HEK293 (cell line): ENCODE measurements around the gene SRPX.

Experiments used
- CTCF ChIA-PET: fragments of 350-600 bp; formaldehyde crosslinking; extraction: SDS; loops from one replicate; lab custom pipeline; 2021; ENCODE audit warnings: antibody characterized with exemption; lab: Yijun Ruan, JAX
- POLR2A ChIA-PET: fragments of 300-600 bp; formaldehyde crosslinking; extraction: SDS; loops from one replicate; lab custom pipeline; 2020; ENCODE audit warnings: antibody characterized with exemption, inconsistent platforms; lab: Yijun Ruan, JAX
- H3K27ac ChIP-seq: fragments of 200-500 bp; sonication (Bioruptor generic); 2 replicates; pipeline ENCODE4 v1.5.1; 2014; ENCODE audit warnings: low read depth, low read length, control low read depth, inconsistent platforms; ENCODE audit errors: extremely low read depth
- H3K36me3 ChIP-seq, 2 experiments: fragments of 200-500 bp in 1 of 2; sonication (Bioruptor generic) in 1 of 2; 1 replicate in 1 of 2; 2 replicates in 1 of 2; pipeline ENCODE4 v1.5.1; 2014 to 2017; ENCODE audit warnings: inconsistent platforms in 2 of 2, low read length in 2 of 2; ENCODE audit not compliant: control insufficient read depth in 2 of 2, insufficient read depth in 1 of 2
- H3K4me1 ChIP-seq: fragments of 200-500 bp; sonication (Bioruptor generic); 2 replicates; pipeline ENCODE4 v1.5.1; 2014; ENCODE audit warnings: mild to moderate bottlenecking, low read length, inconsistent platforms; ENCODE audit not compliant: control insufficient read depth, insufficient read depth
- H3K4me3 ChIP-seq: 2 replicates; pipeline ENCODE4 v1.5.1; 2011; ENCODE audit warnings: low read depth, mild to moderate bottlenecking, control low read depth, low read length, moderate library complexity
- H3K9me3 ChIP-seq: fragments of 200-500 bp; sonication (Bioruptor generic); 2 replicates; pipeline ENCODE4 v1.5.1; 2014; ENCODE audit warnings: low read depth, low read length, inconsistent platforms; ENCODE audit not compliant: control insufficient read depth, insufficient read depth
- KLF1 ChIP-seq: fragments of 450-650 bp; formaldehyde crosslinking; IDR thresholded peaks from 2 replicates; pipeline ENCODE4 v1.5.1; 2016; ENCODE audit warnings: missing biosample characterization, missing genetic modification characterization
- OVOL3 ChIP-seq: fragments of 450-650 bp; formaldehyde crosslinking; IDR thresholded peaks from 2 replicates; pipeline ENCODE4 v1.5.1; 2016; ENCODE audit warnings: missing biosample characterization, missing genetic modification characterization
- PRDM1 ChIP-seq: fragments of 450-650 bp; formaldehyde crosslinking; IDR thresholded peaks from 2 replicates; pipeline ENCODE4; 2016; ENCODE audit warnings: missing biosample characterization, missing genetic modification characterization
- RBAK ChIP-seq: fragments of 450-650 bp; formaldehyde crosslinking; IDR thresholded peaks from 2 replicates; pipeline ENCODE4 v1.5.1; 2016; ENCODE audit warnings: missing biosample characterization, missing genetic modification characterization
- REST ChIP-seq: fragments of 450-650 bp; formaldehyde crosslinking; IDR thresholded peaks from 2 replicates; pipeline ENCODE4 v1.5.1; 2016; ENCODE audit warnings: missing biosample characterization, missing genetic modification characterization
- SALL2 ChIP-seq: fragments of 450-650 bp; formaldehyde crosslinking; IDR thresholded peaks from 2 replicates; pipeline ENCODE4 v1.5.0; 2017; ENCODE audit warnings: missing biosample characterization, mild to moderate bottlenecking, missing genetic modification characterization, borderline replicate concordance
- SCRT2 ChIP-seq: fragments of 450-650 bp; formaldehyde crosslinking; IDR thresholded peaks from 2 replicates; pipeline ENCODE4 v1.5.1; 2016; ENCODE audit warnings: missing biosample characterization, missing genetic modification characterization
- TSHZ1 ChIP-seq: fragments of 450-650 bp; formaldehyde crosslinking; IDR thresholded peaks from 2 replicates; pipeline ENCODE4 v1.5.1; 2016; ENCODE audit warnings: missing biosample characterization, missing genetic modification characterization, borderline replicate concordance
- ZBTB11 ChIP-seq: fragments of 450-650 bp; formaldehyde crosslinking; conservative IDR thresholded peaks from 2 replicates; pipeline ENCODE4 v1.5.1; 2016; ENCODE audit warnings: low read depth, missing biosample characterization, missing genetic modification characterization
- ZBTB7A ChIP-seq: fragments of 450-650 bp; formaldehyde crosslinking; IDR thresholded peaks from 2 replicates; pipeline ENCODE4 v1.5.1; 2016; ENCODE audit warnings: low read depth, missing biosample characterization, missing genetic modification characterization
- ZFHX2 ChIP-seq: fragments of 450-650 bp; formaldehyde crosslinking; conservative IDR thresholded peaks from 2 replicates; pipeline ENCODE4 v1.5.1; 2016; ENCODE audit warnings: missing biosample characterization, missing genetic modification characterization
- ZIC2 ChIP-seq: fragments of 450-650 bp; formaldehyde crosslinking; IDR thresholded peaks from 2 replicates; pipeline ENCODE4 v1.5.1; 2016; ENCODE audit warnings: missing biosample characterization, missing genetic modification characterization
- ZNF114 ChIP-seq: fragments of 450-650 bp; formaldehyde crosslinking; IDR thresholded peaks from 2 replicates; pipeline ENCODE4 v1.5.0; 2017; ENCODE audit warnings: missing biosample characterization, missing genetic modification characterization
- ZNF175 ChIP-seq: fragments of 450-650 bp; formaldehyde crosslinking; IDR thresholded peaks from 2 replicates; pipeline ENCODE4 v1.5.1; 2016; ENCODE audit warnings: missing biosample characterization, missing genetic modification characterization
- ZNF23 ChIP-seq: fragments of 450-650 bp; formaldehyde crosslinking; IDR thresholded peaks from 2 replicates; pipeline ENCODE4 v1.5.1; 2016; ENCODE audit warnings: missing biosample characterization, missing genetic modification characterization, borderline replicate concordance
- ZNF24 ChIP-seq: fragments of 450-650 bp; formaldehyde crosslinking; IDR thresholded peaks from 2 replicates; pipeline ENCODE4 v1.5.1; 2016; ENCODE audit warnings: missing biosample characterization, missing genetic modification characterization
- ZNF350 ChIP-seq: fragments of 450-650 bp; formaldehyde crosslinking; IDR thresholded peaks from 2 replicates; pipeline ENCODE4 v1.5.0; 2017; ENCODE audit warnings: missing biosample characterization, mild to moderate bottlenecking, missing genetic modification characterization
- ZNF354C ChIP-seq: fragments of 450-650 bp; formaldehyde crosslinking; IDR thresholded peaks from 2 replicates; pipeline ENCODE4 v1.5.1; 2016; ENCODE audit warnings: missing biosample characterization, missing genetic modification characterization, low read depth, borderline replicate concordance
- ZNF416 ChIP-seq: fragments of 450-650 bp; formaldehyde crosslinking; IDR thresholded peaks from 2 replicates; pipeline ENCODE4 v1.5.1; 2016; ENCODE audit warnings: missing biosample characterization, missing genetic modification characterization
- ZNF530 ChIP-seq: fragments of 450-650 bp; formaldehyde crosslinking; IDR thresholded peaks from 2 replicates; pipeline ENCODE4 v1.5.1; 2016; ENCODE audit warnings: low read depth, missing biosample characterization, missing genetic modification characterization
- ZNF580 ChIP-seq: fragments of 450-650 bp; formaldehyde crosslinking; IDR thresholded peaks from 2 replicates; pipeline ENCODE4 v1.5.1; 2016; ENCODE audit warnings: missing biosample characterization, missing genetic modification characterization
- ZNF610 ChIP-seq: fragments of 450-650 bp; formaldehyde crosslinking; IDR thresholded peaks from 2 replicates; pipeline ENCODE4 v1.5.1; 2016; ENCODE audit warnings: missing biosample characterization, missing genetic modification characterization, borderline replicate concordance
- ZNF792 ChIP-seq: fragments of 450-650 bp; formaldehyde crosslinking; IDR thresholded peaks from 2 replicates; pipeline ENCODE4 v1.5.1; 2016; ENCODE audit warnings: missing biosample characterization, missing genetic modification characterization
- ZXDB ChIP-seq: fragments of 450-650 bp; formaldehyde crosslinking; IDR thresholded peaks from 2 replicates; pipeline ENCODE4 v1.5.1; 2016; ENCODE audit warnings: missing biosample characterization, missing genetic modification characterization

SRPX gene

GRCh38 chrX:38138157-38138891, 82.3 kb downstream of the SRPX start:
- no peaks in the 10 kb centered on the region for H3K9me3 ChIP-seq
- H3K36me3 ChIP-seq = no peaks in the 10 kb centered on the region
- no peak overlapping the region for H3K4me3 ChIP-seq
- H3K27ac ChIP-seq = no peak overlapping the region
- no peak for TF ChIP-seq SALL2
- no peak for TF ChIP-seq ZNF175 (tag by site-specific recombination)
- TF ChIP-seq ZNF792 (tag by site-specific recombination) = no peak
- no peak for TF ChIP-seq ZXDB
- no peak for TF ChIP-seq ZNF354C
- no peak for TF ChIP-seq OVOL3
- TF ChIP-seq RBAK (tag by site-specific recombination) = no peak
- TF ChIP-seq ZNF530 = no peak
- TF ChIP-seq ZNF580 = no peak
- TF ChIP-seq ZNF416 (tag by site-specific recombination) = no peak
- no peak for TF ChIP-seq SCRT2 (tag by site-specific recombination)
- no peak for TF ChIP-seq ZBTB11 (tag by site-specific recombination)
- no peaks in the 10 kb centered on the region for H3K4me1 ChIP-seq
- CTCF ChIA-PET = interaction anchor here (0.5 to 0.8 kb wide), 3 partner anchors 308 to 805 kb away, joined by 3 to 4 read pairs (median 3); no protein-coding TSS in a partner anchor
- POLR2A ChIA-PET = no interaction called here

- Histone ChIP-seq H3K4me1 (no peaks in the 10 kb centered on the region), H3K36me3 (peaks cover 0 to 11% of the 10 kb centered on the region in 2 experiments; a peak in 1 of 3 replicates), H3K4me3 (no peak overlapping the region), H3K27ac (no peak overlapping the region), H3K9me3 (no peaks in the 10 kb centered on the region)
- CTCF ChIA-PET = no interaction called here
- POLR2A ChIA-PET = no interaction called here
- TF ChIP-seq REST (tag by site-specific recombination) (no peak), ZNF350 (tag by site-specific recombination) (no peak), KLF1 (no peak), ZNF23 (tag by site-specific recombination) (no peak), RBAK (tag by site-specific recombination) (no peak), ZFHX2 (tag by site-specific recombination) (no peak), ZNF114 (tag by site-specific recombination) (no peak), TSHZ1 (tag by site-specific recombination) (no peak), PRDM1 (tag by site-specific recombination) (no peak), ZBTB7A (tag by site-specific recombination) (no peak), ZNF610 (no peak), ZIC2 (tag by site-specific recombination) (no peak), ZNF24 (tag by site-specific recombination) (no peak)
Measured at GRCh38 chrX:38129366-38129765, 91.3 kb downstream of the SRPX start.
